ENCODE data around the gene CEP20. TPM values are rescaled to one million over a fixed set of nuclear protein-coding genes. Genes with fewer than 3 reads are reported as not detected.

CEP20 gene
- total RNA-seq, 1 experiment from 2014 or later, result 36.9 TPM

DNA sequence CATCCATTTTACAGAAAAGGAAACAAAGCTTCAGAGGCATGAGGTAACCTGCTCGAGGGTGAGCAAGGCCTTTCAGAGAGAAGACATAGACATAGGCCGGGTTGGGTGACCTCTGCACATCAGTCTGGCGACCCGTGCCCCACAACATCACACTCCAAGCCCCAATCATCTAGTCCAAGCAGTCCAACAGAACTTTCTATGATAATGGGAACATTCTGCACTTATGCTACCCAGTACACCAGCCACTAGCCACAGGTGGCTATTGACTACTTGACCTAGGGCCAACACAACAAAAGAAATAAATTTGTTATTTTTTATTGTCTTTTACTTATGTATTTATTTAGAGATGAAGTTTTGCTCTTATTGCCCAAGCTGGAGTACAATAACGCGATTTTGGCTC lies 52.3 kb downstream of the CEP20 start:
- no peaks in the 10 kb centered on the region for H3K4me1 Mint-ChIP-seq
- no peak overlapping the region for H2BK12ac ChIP-seq (ENCODE audit: insufficient read length, low read depth, low read length)
- H4K91ac ChIP-seq (ENCODE audit: insufficient read length, low read depth, low read length), result no peak overlapping the region
- no peak overlapping the region for H3K14ac ChIP-seq (ENCODE audit: insufficient read depth, low read length)
- H2BK15ac ChIP-seq (ENCODE audit: low read depth, low read length), result no peak overlapping the region
- H4K8ac ChIP-seq (replicated peaks; ENCODE audit: insufficient read length, low read depth, low read length), result no peak overlapping the region
- no peak overlapping the region for H2BK120ac ChIP-seq (ENCODE audit: low read depth, low read length, poor library complexity, severe bottlenecking)
- no peak overlapping the region for H3K4ac ChIP-seq (ENCODE audit: low read depth, low read length)
- H3K9me3 ChIP-seq (ENCODE audit: control insufficient read depth, low read depth, low read length), result no peaks in the 10 kb centered on the region
- no peak overlapping the region for H3K18ac ChIP-seq (ENCODE audit: insufficient read length, low read depth, low read length)
- H3K36me3 Mint-ChIP-seq (ENCODE audit: insufficient read depth in 1 of 3, low read depth in 3 of 3), result no peaks in the 10 kb centered on the region
- no peak overlapping the region for H3K56ac ChIP-seq (ENCODE audit: insufficient read length, low read depth, low read length)
- H3K79me2 ChIP-seq (ENCODE audit: insufficient read depth, low read length), result no peaks in the 10 kb centered on the region
- no peak overlapping the region for H3K27ac ChIP-seq (ENCODE audit: insufficient read length, low read depth, low read length)
- H3K27me3 ChIP-seq (ENCODE audit: insufficient read depth, low read length), result no peaks in the 10 kb centered on the region
- no peaks in the 10 kb centered on the region for H3K79me1 ChIP-seq (ENCODE audit: insufficient read depth, low read depth, low read length, poor library complexity, severe bottlenecking)
- no peak overlapping the region for H3T11ph ChIP-seq (ENCODE audit: low read length)
- no peaks in the 10 kb centered on the region for H3K9me3 Mint-ChIP-seq
- no peak overlapping the region for H4K5ac ChIP-seq (ENCODE audit: insufficient read length, low read depth, low read length)
- no peak overlapping the region for H3K4me3 Mint-ChIP-seq
- no peak overlapping the region for H3K23ac ChIP-seq (ENCODE audit: insufficient read length, low read depth, low read length)
- H3K27ac Mint-ChIP-seq, result no peak overlapping the region
- no peaks in the 10 kb centered on the region for H3K4me1 ChIP-seq (ENCODE audit: insufficient read depth, low read length)
- H3K9ac ChIP-seq (ENCODE audit: extremely low read depth, insufficient read length, low read length), result no peak overlapping the region
- H2BK20ac ChIP-seq (ENCODE audit: low read depth, low read length, poor library complexity, severe bottlenecking), result no peak overlapping the region
- no peaks in the 10 kb centered on the region for H3K27me3 Mint-ChIP-seq (ENCODE audit: low read depth)
- no peaks in the 10 kb centered on the region for H3K23me2 ChIP-seq (ENCODE audit: insufficient read length, low read depth, low read length, poor library complexity, severe bottlenecking)
- no peak overlapping the region for H2BK5ac ChIP-seq (ENCODE audit: insufficient read length, low read length)
- no CpG with 5 or more reads among the region's 6 CpGs for WGBS (ENCODE audit: extremely low coverage, insufficient read length, low lambda C conversion rate)
- TF ChIP-seq, protein P1, sequence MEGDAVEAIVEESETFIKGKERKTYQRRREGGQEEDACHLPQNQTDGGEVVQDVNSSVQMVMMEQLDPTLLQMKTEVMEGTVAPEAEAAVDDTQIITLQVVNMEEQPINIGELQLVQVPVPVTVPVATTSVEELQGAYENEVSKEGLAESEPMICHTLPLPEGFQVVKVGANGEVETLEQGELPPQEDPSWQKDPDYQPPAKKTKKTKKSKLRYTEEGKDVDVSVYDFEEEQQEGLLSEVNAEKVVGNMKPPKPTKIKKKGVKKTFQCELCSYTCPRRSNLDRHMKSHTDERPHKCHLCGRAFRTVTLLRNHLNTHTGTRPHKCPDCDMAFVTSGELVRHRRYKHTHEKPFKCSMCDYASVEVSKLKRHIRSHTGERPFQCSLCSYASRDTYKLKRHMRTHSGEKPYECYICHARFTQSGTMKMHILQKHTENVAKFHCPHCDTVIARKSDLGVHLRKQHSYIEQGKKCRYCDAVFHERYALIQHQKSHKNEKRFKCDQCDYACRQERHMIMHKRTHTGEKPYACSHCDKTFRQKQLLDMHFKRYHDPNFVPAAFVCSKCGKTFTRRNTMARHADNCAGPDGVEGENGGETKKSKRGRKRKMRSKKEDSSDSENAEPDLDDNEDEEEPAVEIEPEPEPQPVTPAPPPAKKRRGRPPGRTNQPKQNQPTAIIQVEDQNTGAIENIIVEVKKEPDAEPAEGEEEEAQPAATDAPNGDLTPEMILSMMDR (conservative IDR thresholded peaks at IDR 0.05), result no peak
- H2AFZ ChIP-seq (ENCODE audit: low read length), result no peak overlapping the region
- H4K20me1 ChIP-seq (ENCODE audit: control insufficient read depth, insufficient read depth, insufficient read length), result no peaks in the 10 kb centered on the region
- no peak overlapping the region for H3K4me2 ChIP-seq (ENCODE audit: insufficient read depth, insufficient read length, low read length)
- H2AK5ac ChIP-seq (ENCODE audit: insufficient read length, low read length), result no peak overlapping the region
- no peak for DNase-seq
